ENCODE measurements around the gene NCR2. TPM values are rescaled to one million over a fixed set of nuclear protein-coding genes. Genes with fewer than 3 reads are reported as not detected.

The NCR2 gene
- total RNA-seq, 1 experiment from 2014 or later: not detected

DNA sequence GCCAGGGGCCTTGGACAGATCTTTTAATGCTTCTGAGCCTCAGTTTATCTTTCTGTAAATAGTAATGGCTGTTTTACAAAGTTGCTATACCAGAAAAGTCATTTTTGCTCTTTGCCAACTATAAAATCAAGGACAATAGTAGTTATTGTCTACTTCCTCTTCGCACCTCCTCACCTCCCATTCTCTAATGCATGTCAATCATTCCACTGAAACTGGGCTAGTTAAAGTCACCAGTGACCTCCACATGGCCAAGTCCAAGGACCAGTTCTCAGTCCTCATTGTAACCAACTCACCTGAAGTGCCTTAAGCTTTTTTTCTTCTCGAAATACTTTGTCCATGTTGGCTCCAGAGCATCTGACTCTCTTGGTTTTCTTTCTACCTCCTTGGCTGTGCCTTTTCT, 51.2 kb downstream of the NCR2 start:
- TF ChIP-seq, protein P1, sequence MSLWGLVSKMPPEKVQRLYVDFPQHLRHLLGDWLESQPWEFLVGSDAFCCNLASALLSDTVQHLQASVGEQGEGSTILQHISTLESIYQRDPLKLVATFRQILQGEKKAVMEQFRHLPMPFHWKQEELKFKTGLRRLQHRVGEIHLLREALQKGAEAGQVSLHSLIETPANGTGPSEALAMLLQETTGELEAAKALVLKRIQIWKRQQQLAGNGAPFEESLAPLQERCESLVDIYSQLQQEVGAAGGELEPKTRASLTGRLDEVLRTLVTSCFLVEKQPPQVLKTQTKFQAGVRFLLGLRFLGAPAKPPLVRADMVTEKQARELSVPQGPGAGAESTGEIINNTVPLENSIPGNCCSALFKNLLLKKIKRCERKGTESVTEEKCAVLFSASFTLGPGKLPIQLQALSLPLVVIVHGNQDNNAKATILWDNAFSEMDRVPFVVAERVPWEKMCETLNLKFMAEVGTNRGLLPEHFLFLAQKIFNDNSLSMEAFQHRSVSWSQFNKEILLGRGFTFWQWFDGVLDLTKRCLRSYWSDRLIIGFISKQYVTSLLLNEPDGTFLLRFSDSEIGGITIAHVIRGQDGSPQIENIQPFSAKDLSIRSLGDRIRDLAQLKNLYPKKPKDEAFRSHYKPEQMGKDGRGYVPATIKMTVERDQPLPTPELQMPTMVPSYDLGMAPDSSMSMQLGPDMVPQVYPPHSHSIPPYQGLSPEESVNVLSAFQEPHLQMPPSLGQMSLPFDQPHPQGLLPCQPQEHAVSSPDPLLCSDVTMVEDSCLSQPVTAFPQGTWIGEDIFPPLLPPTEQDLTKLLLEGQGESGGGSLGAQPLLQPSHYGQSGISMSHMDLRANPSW (CRISPR knock-in tag; conservative IDR thresholded peaks at IDR 0.05; ENCODE audit: low read depth): no peak
- TF ChIP-seq NFATC4 (CRISPR knock-in tag; IDR thresholded peaks at IDR 0.05) (no peak), ZNF121 (CRISPR knock-in tag; IDR thresholded peaks at IDR 0.05) (no peak), NR1H2 (CRISPR knock-in tag; IDR thresholded peaks at IDR 0.05) (no peak), KAT7 (CRISPR knock-in tag; IDR thresholded peaks at IDR 0.05; ENCODE audit: borderline replicate concordance) (no peak)
- TF ChIP-seq, protein P2, sequence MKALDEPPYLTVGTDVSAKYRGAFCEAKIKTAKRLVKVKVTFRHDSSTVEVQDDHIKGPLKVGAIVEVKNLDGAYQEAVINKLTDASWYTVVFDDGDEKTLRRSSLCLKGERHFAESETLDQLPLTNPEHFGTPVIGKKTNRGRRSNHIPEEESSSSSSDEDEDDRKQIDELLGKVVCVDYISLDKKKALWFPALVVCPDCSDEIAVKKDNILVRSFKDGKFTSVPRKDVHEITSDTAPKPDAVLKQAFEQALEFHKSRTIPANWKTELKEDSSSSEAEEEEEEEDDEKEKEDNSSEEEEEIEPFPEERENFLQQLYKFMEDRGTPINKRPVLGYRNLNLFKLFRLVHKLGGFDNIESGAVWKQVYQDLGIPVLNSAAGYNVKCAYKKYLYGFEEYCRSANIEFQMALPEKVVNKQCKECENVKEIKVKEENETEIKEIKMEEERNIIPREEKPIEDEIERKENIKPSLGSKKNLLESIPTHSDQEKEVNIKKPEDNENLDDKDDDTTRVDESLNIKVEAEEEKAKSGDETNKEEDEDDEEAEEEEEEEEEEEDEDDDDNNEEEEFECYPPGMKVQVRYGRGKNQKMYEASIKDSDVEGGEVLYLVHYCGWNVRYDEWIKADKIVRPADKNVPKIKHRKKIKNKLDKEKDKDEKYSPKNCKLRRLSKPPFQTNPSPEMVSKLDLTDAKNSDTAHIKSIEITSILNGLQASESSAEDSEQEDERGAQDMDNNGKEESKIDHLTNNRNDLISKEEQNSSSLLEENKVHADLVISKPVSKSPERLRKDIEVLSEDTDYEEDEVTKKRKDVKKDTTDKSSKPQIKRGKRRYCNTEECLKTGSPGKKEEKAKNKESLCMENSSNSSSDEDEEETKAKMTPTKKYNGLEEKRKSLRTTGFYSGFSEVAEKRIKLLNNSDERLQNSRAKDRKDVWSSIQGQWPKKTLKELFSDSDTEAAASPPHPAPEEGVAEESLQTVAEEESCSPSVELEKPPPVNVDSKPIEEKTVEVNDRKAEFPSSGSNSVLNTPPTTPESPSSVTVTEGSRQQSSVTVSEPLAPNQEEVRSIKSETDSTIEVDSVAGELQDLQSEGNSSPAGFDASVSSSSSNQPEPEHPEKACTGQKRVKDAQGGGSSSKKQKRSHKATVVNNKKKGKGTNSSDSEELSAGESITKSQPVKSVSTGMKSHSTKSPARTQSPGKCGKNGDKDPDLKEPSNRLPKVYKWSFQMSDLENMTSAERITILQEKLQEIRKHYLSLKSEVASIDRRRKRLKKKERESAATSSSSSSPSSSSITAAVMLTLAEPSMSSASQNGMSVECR (CRISPR knock-in tag; IDR thresholded peaks at IDR 0.05; ENCODE audit: borderline replicate concordance): no peak
- TF ChIP-seq, protein P3, sequence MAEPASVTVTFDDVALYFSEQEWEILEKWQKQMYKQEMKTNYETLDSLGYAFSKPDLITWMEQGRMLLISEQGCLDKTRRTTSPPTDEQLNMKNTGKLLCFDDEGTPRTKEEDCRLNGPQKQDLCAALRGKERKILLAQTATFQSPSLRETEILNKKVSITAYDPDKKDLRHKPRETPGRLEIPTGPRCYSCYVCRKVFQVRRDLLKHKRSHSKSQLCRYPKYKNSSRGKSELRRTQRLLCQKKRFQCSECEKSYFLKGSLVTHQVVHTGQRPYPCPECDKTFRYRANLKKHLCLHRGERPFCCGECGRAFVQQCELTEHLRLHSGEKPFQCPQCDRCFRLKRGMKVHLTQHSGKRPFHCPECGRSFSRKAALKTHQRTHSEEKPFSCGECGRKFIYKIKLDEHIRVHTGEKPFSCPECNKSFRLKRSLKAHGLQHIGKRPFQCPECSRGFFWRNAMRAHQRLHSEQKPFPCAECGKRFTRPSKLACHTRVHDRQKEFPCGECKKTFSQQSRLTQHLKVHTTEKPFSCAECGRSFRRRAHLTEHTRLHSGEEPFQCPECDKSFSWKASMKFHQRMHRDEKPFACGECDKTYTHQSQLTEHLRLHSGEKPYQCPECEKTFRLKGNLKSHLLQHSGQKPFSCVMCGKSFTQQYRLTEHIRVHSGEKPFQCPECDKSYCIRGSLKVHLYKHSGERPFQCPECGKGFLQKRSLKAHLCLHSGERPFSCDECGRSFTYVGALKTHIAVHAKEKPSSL (CRISPR knock-in tag; conservative IDR thresholded peaks at IDR 0.05): no peak
- Mint-ChIP-seq H3K9me3 (peaks cover 6% of the 10 kb centered on the region), H3K4me3 (no peak overlapping the region), H3K4me1 (no peaks in the 10 kb centered on the region), H3K27ac (no peak overlapping the region), H3K36me3 (no peaks in the 10 kb centered on the region), H3K27me3 (ENCODE audit: low read depth) (peaks cover 38% of the 10 kb centered on the region)
- POLR2A ChIA-PET: interaction anchor here (0.5 kb wide), 1 partner anchor 20 kb away, joined by 10 read pairs; no protein-coding TSS in a partner anchor
- DNase-seq (ENCODE audit: low spot score) (no peak), ATAC-seq (no peak)
- CTCF ChIA-PET: no interaction called here

DNA sequence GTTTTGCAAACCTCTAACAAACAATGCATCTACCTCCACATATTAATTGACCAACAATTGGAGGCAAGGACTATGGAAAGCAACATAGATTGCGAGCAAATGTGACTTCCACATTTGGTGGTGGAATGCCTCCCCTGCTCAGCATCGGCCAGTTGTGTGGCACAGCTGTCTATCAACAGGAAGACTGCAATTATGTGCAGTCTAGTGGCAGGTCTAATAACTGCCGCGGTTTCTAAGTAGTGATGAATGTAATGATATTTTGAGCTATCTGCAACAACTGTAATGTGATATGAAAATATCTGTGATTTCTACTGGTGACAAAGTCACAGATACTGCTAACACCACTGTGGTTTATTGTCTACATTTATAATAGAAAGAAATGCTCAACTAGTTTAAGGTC, 56.8 kb downstream of the NCR2 start:
- ATAC-seq: no peak
- Mint-ChIP-seq H3K36me3 (peaks cover 7% of the 10 kb centered on the region), H3K27me3 (ENCODE audit: low read depth) (peaks cover 48% of the 10 kb centered on the region), H3K27ac (no peak overlapping the region), H3K4me3 (no peak overlapping the region), H3K9me3 (peaks cover 22% of the 10 kb centered on the region), H3K4me1 (peaks cover 9% of the 10 kb centered on the region)
- CTCF ChIA-PET: interaction anchor here (0.8 kb wide), 1 partner anchor 32 kb away, joined by 3 read pairs; no protein-coding TSS in a partner anchor
- DNase-seq (ENCODE audit: low spot score): no peak
- TF ChIP-seq JUN (CRISPR knock-in tag; IDR thresholded peaks at IDR 0.05) (no peak), TEAD1 (CRISPR knock-in tag; IDR thresholded peaks at IDR 0.05) (no peak), OVOL2 (CRISPR knock-in tag; IDR thresholded peaks at IDR 0.05; ENCODE audit: borderline replicate concordance) (no peak), CBFB (CRISPR knock-in tag; IDR thresholded peaks at IDR 0.05; ENCODE audit: low read depth) (no peak), GTF2I (CRISPR knock-in tag; conservative IDR thresholded peaks at IDR 0.05) (no peak)
- TF ChIP-seq, protein P4, sequence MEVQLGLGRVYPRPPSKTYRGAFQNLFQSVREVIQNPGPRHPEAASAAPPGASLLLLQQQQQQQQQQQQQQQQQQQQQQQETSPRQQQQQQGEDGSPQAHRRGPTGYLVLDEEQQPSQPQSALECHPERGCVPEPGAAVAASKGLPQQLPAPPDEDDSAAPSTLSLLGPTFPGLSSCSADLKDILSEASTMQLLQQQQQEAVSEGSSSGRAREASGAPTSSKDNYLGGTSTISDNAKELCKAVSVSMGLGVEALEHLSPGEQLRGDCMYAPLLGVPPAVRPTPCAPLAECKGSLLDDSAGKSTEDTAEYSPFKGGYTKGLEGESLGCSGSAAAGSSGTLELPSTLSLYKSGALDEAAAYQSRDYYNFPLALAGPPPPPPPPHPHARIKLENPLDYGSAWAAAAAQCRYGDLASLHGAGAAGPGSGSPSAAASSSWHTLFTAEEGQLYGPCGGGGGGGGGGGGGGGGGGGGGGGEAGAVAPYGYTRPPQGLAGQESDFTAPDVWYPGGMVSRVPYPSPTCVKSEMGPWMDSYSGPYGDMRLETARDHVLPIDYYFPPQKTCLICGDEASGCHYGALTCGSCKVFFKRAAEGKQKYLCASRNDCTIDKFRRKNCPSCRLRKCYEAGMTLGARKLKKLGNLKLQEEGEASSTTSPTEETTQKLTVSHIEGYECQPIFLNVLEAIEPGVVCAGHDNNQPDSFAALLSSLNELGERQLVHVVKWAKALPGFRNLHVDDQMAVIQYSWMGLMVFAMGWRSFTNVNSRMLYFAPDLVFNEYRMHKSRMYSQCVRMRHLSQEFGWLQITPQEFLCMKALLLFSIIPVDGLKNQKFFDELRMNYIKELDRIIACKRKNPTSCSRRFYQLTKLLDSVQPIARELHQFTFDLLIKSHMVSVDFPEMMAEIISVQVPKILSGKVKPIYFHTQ (CRISPR knock-in tag; IDR thresholded peaks at IDR 0.05): no peak
- TF ChIP-seq, protein P5, sequence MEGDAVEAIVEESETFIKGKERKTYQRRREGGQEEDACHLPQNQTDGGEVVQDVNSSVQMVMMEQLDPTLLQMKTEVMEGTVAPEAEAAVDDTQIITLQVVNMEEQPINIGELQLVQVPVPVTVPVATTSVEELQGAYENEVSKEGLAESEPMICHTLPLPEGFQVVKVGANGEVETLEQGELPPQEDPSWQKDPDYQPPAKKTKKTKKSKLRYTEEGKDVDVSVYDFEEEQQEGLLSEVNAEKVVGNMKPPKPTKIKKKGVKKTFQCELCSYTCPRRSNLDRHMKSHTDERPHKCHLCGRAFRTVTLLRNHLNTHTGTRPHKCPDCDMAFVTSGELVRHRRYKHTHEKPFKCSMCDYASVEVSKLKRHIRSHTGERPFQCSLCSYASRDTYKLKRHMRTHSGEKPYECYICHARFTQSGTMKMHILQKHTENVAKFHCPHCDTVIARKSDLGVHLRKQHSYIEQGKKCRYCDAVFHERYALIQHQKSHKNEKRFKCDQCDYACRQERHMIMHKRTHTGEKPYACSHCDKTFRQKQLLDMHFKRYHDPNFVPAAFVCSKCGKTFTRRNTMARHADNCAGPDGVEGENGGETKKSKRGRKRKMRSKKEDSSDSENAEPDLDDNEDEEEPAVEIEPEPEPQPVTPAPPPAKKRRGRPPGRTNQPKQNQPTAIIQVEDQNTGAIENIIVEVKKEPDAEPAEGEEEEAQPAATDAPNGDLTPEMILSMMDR (IDR thresholded peaks at IDR 0.05): no peak
- TF ChIP-seq, protein P6, sequence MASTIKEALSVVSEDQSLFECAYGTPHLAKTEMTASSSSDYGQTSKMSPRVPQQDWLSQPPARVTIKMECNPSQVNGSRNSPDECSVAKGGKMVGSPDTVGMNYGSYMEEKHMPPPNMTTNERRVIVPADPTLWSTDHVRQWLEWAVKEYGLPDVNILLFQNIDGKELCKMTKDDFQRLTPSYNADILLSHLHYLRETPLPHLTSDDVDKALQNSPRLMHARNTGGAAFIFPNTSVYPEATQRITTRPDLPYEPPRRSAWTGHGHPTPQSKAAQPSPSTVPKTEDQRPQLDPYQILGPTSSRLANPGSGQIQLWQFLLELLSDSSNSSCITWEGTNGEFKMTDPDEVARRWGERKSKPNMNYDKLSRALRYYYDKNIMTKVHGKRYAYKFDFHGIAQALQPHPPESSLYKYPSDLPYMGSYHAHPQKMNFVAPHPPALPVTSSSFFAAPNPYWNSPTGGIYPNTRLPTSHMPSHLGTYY (CRISPR knock-in tag; IDR thresholded peaks at IDR 0.05): no peak
- TF ChIP-seq, protein P7, sequence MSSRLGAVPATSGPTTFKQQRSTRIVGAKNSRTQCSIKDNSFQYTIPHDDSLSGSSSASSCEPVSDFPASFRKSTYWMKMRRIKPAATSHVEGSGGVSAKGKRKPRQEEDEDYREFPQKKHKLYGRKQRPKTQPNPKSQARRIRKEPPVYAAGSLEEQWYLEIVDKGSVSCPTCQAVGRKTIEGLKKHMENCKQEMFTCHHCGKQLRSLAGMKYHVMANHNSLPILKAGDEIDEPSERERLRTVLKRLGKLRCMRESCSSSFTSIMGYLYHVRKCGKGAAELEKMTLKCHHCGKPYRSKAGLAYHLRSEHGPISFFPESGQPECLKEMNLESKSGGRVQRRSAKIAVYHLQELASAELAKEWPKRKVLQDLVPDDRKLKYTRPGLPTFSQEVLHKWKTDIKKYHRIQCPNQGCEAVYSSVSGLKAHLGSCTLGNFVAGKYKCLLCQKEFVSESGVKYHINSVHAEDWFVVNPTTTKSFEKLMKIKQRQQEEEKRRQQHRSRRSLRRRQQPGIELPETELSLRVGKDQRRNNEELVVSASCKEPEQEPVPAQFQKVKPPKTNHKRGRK (CRISPR knock-in tag; IDR thresholded peaks at IDR 0.05; ENCODE audit: borderline replicate concordance): no peak
- TF ChIP-seq, protein P8, sequence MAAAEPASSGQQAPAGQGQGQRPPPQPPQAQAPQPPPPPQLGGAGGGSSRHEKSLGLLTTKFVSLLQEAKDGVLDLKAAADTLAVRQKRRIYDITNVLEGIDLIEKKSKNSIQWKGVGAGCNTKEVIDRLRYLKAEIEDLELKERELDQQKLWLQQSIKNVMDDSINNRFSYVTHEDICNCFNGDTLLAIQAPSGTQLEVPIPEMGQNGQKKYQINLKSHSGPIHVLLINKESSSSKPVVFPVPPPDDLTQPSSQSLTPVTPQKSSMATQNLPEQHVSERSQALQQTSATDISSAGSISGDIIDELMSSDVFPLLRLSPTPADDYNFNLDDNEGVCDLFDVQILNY (CRISPR knock-in tag; IDR thresholded peaks at IDR 0.05): no peak
- POLR2A ChIA-PET: no interaction called here

All from WTC11 (cell line).